ENCODE measurements around the gene PEAR1. TPM values are rescaled to one million over a fixed set of nuclear protein-coding genes. Genes with fewer than 3 reads are reported as not detected.

PEAR1 gene
- total and polyA plus RNA-seq, 2 donors (not counting 1 experiment from before 2014, with no cell fraction given), result 0.03 TPM; not detected in 1

GRCh38 chr1:156894711-156895454 is 1.4 kb downstream of the PEAR1 start:
- Mint-ChIP-seq H3K4me3 (no peak overlapping the region), H3K9me3 (ENCODE audit: insufficient read depth) (no peaks in the 10 kb centered on the region), H3K27ac (no peak overlapping the region), H3K4me1 (peaks cover 15% of the 10 kb centered on the region), H3K27me3 (peaks cover 74% of the 10 kb centered on the region)
- H3K9me3 ChIP-seq (ENCODE audit: control extremely low read depth in 1 of 3, control insufficient read depth in 2 of 3, insufficient read depth in 1 of 3, low read length in 2 of 3), result peaks cover 0 to 14% (median 0%) of the 10 kb centered on the region in 3 donors
- WGBS (ENCODE audit: insufficient coverage), result 64% methylated on average over 8 of the region's 12 CpGs
- no peak overlapping the region for H3K4me3 ChIP-seq (ENCODE audit: control extremely low read depth in 1 of 5, extremely low read depth in 1 of 5, insufficient read depth in 1 of 5, low read depth in 2 of 5, low read length in 4 of 5)
- no peaks in the 10 kb centered on the region for H3K79me2 ChIP-seq (ENCODE audit: control insufficient read depth, insufficient read depth, low read length)
- POLR2A ChIA-PET, result interaction anchor here (0.6 kb wide), 1 partner anchor 272 kb away, joined by 5 read pairs; no protein-coding TSS in a partner anchor
- ATAC-seq (ENCODE audit: low read depth) (no peak), DNase-seq (no peak)
- no peak overlapping the region for H2AFZ ChIP-seq (ENCODE audit: insufficient read depth, low read depth, low read length, poor library complexity, severe bottlenecking)
- TF ChIP-seq EZH2 (IDR thresholded peaks at IDR 0.05; ENCODE audit: borderline replicate concordance, insufficient read depth, low read depth, low read length, poor library complexity, severe bottlenecking), result no peak
- TF ChIP-seq CTCF (IDR thresholded peaks at IDR 0.05), result no peak
- H3K36me3 ChIP-seq (replicated peaks in 1 of 2; ENCODE audit: control extremely low read depth in 1 of 2, control insufficient read depth in 1 of 2, extremely low read depth in 1 of 2, insufficient read depth in 2 of 2, low read length in 1 of 2), result no peaks in the 10 kb centered on the region
- CTCF ChIA-PET, result interaction anchor here (1.1 kb wide), 1 partner anchor 169 kb away, joined by 4 read pairs; no protein-coding TSS in a partner anchor
- no peaks in the 10 kb centered on the region for H4K20me1 ChIP-seq (ENCODE audit: control insufficient read depth, insufficient read depth, low read length, poor library complexity, severe bottlenecking)
- H3K4me2 ChIP-seq (replicated peaks; ENCODE audit: low read depth, low read length, poor library complexity, severe bottlenecking), result no peak overlapping the region
- peaks cover 0 to 72% (median 25%) of the 10 kb centered on the region in 4 experiments for H3K27me3 ChIP-seq (replicated peaks in 1 of 4; ENCODE audit: control extremely low read depth in 1 of 4, control insufficient read depth in 3 of 4, insufficient read depth in 4 of 4, low read length in 3 of 4)
- no peak overlapping the region for H3K27ac ChIP-seq (ENCODE audit: low read length in 2 of 2)
- peaks cover 21 to 24% of the 10 kb centered on the region in 2 donors for H3K4me1 ChIP-seq (ENCODE audit: control insufficient read depth in 2 of 2, insufficient read depth in 2 of 2, low read length in 2 of 2)
- intact Hi-C loops (cut with micrococcal nuclease), result no loop called here
- no peak overlapping the region for H3K9ac ChIP-seq (ENCODE audit: low read length)

- Histone ChIP-seq H3K4me3 (ENCODE audit: control extremely low read depth in 1 of 5, extremely low read depth in 1 of 5, insufficient read depth in 1 of 5, low read depth in 2 of 5, low read length in 4 of 5) (no peak overlapping the region), H3K27me3 (replicated peaks in 1 of 4; ENCODE audit: control extremely low read depth in 1 of 4, control insufficient read depth in 3 of 4, insufficient read depth in 4 of 4, low read length in 3 of 4) (peaks cover 0 to 67% (median 24%) of the 10 kb centered on the region in 4 experiments), H2AFZ (ENCODE audit: insufficient read depth, low read depth, low read length, poor library complexity, severe bottlenecking) (no peak overlapping the region), H3K27ac (ENCODE audit: low read length in 2 of 2) (no peak overlapping the region), H4K20me1 (ENCODE audit: control insufficient read depth, insufficient read depth, low read length, poor library complexity, severe bottlenecking) (no peaks in the 10 kb centered on the region), H3K79me2 (ENCODE audit: control insufficient read depth, insufficient read depth, low read length) (no peaks in the 10 kb centered on the region), H3K9ac (ENCODE audit: low read length) (no peak overlapping the region), H3K9me3 (ENCODE audit: control extremely low read depth in 1 of 3, control insufficient read depth in 2 of 3, insufficient read depth in 1 of 3, low read length in 2 of 3) (peaks cover 0 to 14% (median 0%) of the 10 kb centered on the region in 3 donors), H3K4me2 (replicated peaks; ENCODE audit: low read depth, low read length, poor library complexity, severe bottlenecking) (no peak overlapping the region), H3K36me3 (replicated peaks in 1 of 2; ENCODE audit: control extremely low read depth in 1 of 2, control insufficient read depth in 1 of 2, extremely low read depth in 1 of 2, insufficient read depth in 2 of 2, low read length in 1 of 2) (no peaks in the 10 kb centered on the region), H3K4me1 (ENCODE audit: control insufficient read depth in 2 of 2, insufficient read depth in 2 of 2, low read length in 2 of 2) (peaks cover 21 to 24% of the 10 kb centered on the region in 2 donors)
- H3K4me3 Mint-ChIP-seq, result no peak overlapping the region
- 77% methylated on average over 3 of the region's 4 CpGs for WGBS (ENCODE audit: insufficient coverage)
- H3K4me1 Mint-ChIP-seq, result peaks cover 11% of the 10 kb centered on the region
- ATAC-seq (ENCODE audit: low read depth) (no peak), DNase-seq (no peak)
- H3K27ac Mint-ChIP-seq, result no peak overlapping the region
- no peaks in the 10 kb centered on the region for H3K9me3 Mint-ChIP-seq (ENCODE audit: insufficient read depth)
- no peak for TF ChIP-seq EZH2 (IDR thresholded peaks at IDR 0.05; ENCODE audit: borderline replicate concordance, insufficient read depth, low read depth, low read length, poor library complexity, severe bottlenecking)
- no peak for TF ChIP-seq CTCF (IDR thresholded peaks at IDR 0.05)
- POLR2A ChIA-PET, result no interaction called here
- intact Hi-C loops (cut with micrococcal nuclease), result no loop called here
- peaks cover 71% of the 10 kb centered on the region for H3K27me3 Mint-ChIP-seq
- CTCF ChIA-PET, result no interaction called here
Observed at GRCh38 chr1:156895455-156895812, 1.9 kb downstream of the PEAR1 start.

All from B cell (primary cell).